Erythroblast (primary cell): ENCODE results near the gene L3HYPDH.

Experiments
- GATA1 ChIP-seq: IDR thresholded peaks from 2 replicates; pipeline ENCODE4 v1.6.1; 2011; ENCODE audit warnings: low read depth, mild to moderate bottlenecking, control low read depth, low read length, moderate library complexity
- POLR2A ChIP-seq: IDR thresholded peaks from 2 replicates; pipeline ENCODE4 v1.6.1; 2011; ENCODE audit warnings: mild to moderate bottlenecking, low read length

DNA sequence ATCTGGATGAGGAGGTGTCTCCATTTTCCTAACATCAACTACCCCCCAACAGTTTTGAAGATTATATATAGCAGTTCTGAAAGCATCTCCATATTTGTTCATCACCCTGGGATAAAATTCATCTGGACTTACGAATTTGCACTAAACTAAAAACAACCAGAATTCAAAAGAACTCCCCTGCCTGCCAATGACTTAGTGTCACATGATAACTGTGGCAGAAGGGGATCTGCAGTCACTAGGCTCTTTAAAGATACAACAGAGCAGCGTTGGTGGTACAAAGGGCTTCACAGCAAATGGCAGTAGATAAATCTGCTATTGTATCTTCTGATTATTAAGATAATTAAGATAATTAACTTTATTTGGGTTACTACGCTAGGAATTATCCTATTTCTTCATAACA lies 49.1 kb downstream of the L3HYPDH start:
- TF ChIP-seq POLR2A: no peak
- TF ChIP-seq GATA1: no peak
